Stimulated activated CD8-positive, alpha-beta memory T cell treated with anti-CD3 and anti-CD28 coated beads, Interleukin-12 subunit alpha, Interleukin-12 subunit beta, amount 100 ng/mL, for 1 hour (primary cell): ENCODE results near the gene EDEM1.

Experiments used
- DNase-seq: peaks from one replicate; pipeline ENCODE4 v3.0.0-alpha.2; 2020; ENCODE audit warnings: low read depth

Gene EDEM1

GRCh38 chr3:5198986-5199731 is 11.7 kb downstream of the EDEM1 start:
- DNase-seq = no peak

GRCh38 chr3:5201536-5201935 is 14.0 kb downstream of the EDEM1 start:
- DNase-seq = no peak

GRCh38 chr3:5202222-5202621 is 14.7 kb downstream of the EDEM1 start:
- no peak for DNase-seq

- DNase-seq = no peak
These were observed 17.8 kb downstream of the EDEM1 start for GRCh38 chr3:5205165-5205941.

- DNase-seq = no peak
These were observed 23.4 kb downstream of the EDEM1 start for GRCh38 chr3:5210926-5211325.

- no peak for DNase-seq
These were observed 25.4 kb downstream of the EDEM1 start for GRCh38 chr3:5212628-5213573.

- DNase-seq = no peak
These were observed 26.1 kb downstream of the EDEM1 start for GRCh38 chr3:5213574-5213966.

- no peak for DNase-seq
These were observed 26.8 kb downstream of the EDEM1 start for GRCh38 chr3:5214352-5214751.

- no peak for DNase-seq
These were observed 30.5 kb downstream of the EDEM1 start for GRCh38 chr3:5217824-5218595.

GRCh38 chr3:5218815-5219214 is 31.3 kb downstream of the EDEM1 start:
- DNase-seq = no peak

GRCh38 chr3:5219216-5219615 is 31.7 kb downstream of the EDEM1 start:
- DNase-seq = no peak

- DNase-seq = no peak
These were observed 32.7 kb downstream of the EDEM1 start for GRCh38 chr3:5220193-5220592.

- DNase-seq = no peak
These were observed 33.3 kb downstream of the EDEM1 start for GRCh38 chr3:5220667-5221431.

GRCh38 chr3:5221701-5222100 is 34.2 kb downstream of the EDEM1 start:
- no peak for DNase-seq

GRCh38 chr3:5222283-5223005 is 34.9 kb downstream of the EDEM1 start:
- DNase-seq = no peak

GRCh38 chr3:5226783-5227182 is 39.3 kb downstream of the EDEM1 start:
- DNase-seq = no peak

GRCh38 chr3:5227812-5228211 is 40.3 kb downstream of the EDEM1 start:
- no peak for DNase-seq

GRCh38 chr3:5229414-5229813 is 41.9 kb downstream of the EDEM1 start:
- no peak for DNase-seq

GRCh38 chr3:5231074-5231473 is 43.6 kb downstream of the EDEM1 start:
- no peak for DNase-seq

GRCh38 chr3:5231487-5231886 is 44.0 kb downstream of the EDEM1 start:
- no peak for DNase-seq
